K562 (cell line): ENCODE measurements around the gene ANO6. TPM values are rescaled to one million over a fixed set of nuclear protein-coding genes. Genes with fewer than 3 reads are reported as not detected.

Source experiments
- ATAC-seq: fragments of 200-7000 bp; cut with Tn5 transposase; 3 replicates; pipeline ENCODE4 v1.9.1; 2020; ENCODE audit warnings: moderate library complexity
- BruUV-seq: library from RNA; stranded (reverse); fragments of 400-500 nt; replicated peaks from 2 replicates; lab custom pipeline; 2021; lab: Mats Ljungman, UMichigan
- CTCF ChIA-PET: fragments of 300-600 bp; formaldehyde crosslinking; extraction: SDS; loops from one replicate; lab custom pipeline; 2021; ENCODE audit warnings: low intra/inter-chr PET ratio; lab: Yijun Ruan, JAX
- POLR2A ChIA-PET: fragments of 300-600, 350-650 bp; sonication (Branson Sonifier 250); formaldehyde crosslinking; extraction: SDS; loops from one replicate; lab custom pipeline; 2021; ENCODE audit warnings: antibody characterized with exemption, inconsistent platforms; lab: Yijun Ruan, JAX
- DNase-seq, 4 experiments: peaks; one replicate each; pipeline versions ENCODE4 v3.0.0 to v3.0.0-alpha.2; 2011 to 2018; ENCODE audit warnings: low spot score in 3 of 4, mixed read lengths in 3 of 4; ENCODE audit errors: extremely low read depth in 1 of 4
- FAIRE-seq: peaks from 2 replicates; lab custom pipeline; 2011; peaks lifted over from hg19 to GRCh38; lab: Jason Lieb, UNC
- H2AFZ ChIP-seq: 2 replicates; pipeline ENCODE4 v1.6.0; 2011; ENCODE audit warnings: low read depth, low read length, control low read depth, inconsistent platforms
- H3K27ac ChIP-seq: fragments of 200-600 bp; 3 replicates; pipeline ENCODE4 v1.8.0; 2011; ENCODE audit warnings: low read depth, mild to moderate bottlenecking, control low read depth, inconsistent platforms, low read length, moderate library complexity, mixed read lengths; ENCODE audit errors: extremely low read depth
- H3K27me3 ChIP-seq, 2 experiments: fragments of 300-600 bp in 1 of 2; 2 replicates in 1 of 2; 3 replicates in 1 of 2; pipeline versions ENCODE4 v1.6.0 to v1.8.0; 2011; ENCODE audit warnings: inconsistent platforms in 2 of 2, low read length in 2 of 2, mild to moderate bottlenecking in 1 of 2, mixed read lengths in 1 of 2, moderate library complexity in 1 of 2; ENCODE audit not compliant: control insufficient read depth in 2 of 2, insufficient read depth in 2 of 2
- H3K36me3 ChIP-seq: fragments of 300-600 bp; 3 replicates; pipeline ENCODE4 v1.8.0; 2011; ENCODE audit warnings: mild to moderate bottlenecking, low read length, inconsistent platforms; ENCODE audit not compliant: control insufficient read depth, insufficient read depth
- H3K4me1 ChIP-seq, 2 experiments: fragments of 200-600 bp in 1 of 2; replicated peaks in 1 of 2; 2 replicates in 1 of 2; 3 replicates in 1 of 2; pipeline versions ENCODE4 v1.5.1 to v1.8.0; 2011; ENCODE audit warnings: inconsistent platforms in 2 of 2, low read length in 2 of 2, mild to moderate bottlenecking in 1 of 2, mixed read lengths in 1 of 2, moderate library complexity in 1 of 2; ENCODE audit not compliant: control insufficient read depth in 2 of 2, insufficient read depth in 2 of 2
- H3K4me2 ChIP-seq: 2 replicates; pipeline ENCODE4 v1.6.1; 2011; ENCODE audit warnings: low read length, control low read depth, inconsistent platforms, mixed read lengths; ENCODE audit not compliant: insufficient read depth
- H3K4me3 ChIP-seq: fragments of 200-600 bp; sonication (generic), shearing (Covaris generic); 2 replicates; pipeline ENCODE4 v1.5.1; 2016; ENCODE audit warnings: control low read depth, inconsistent platforms
- H3K79me2 ChIP-seq: fragments of 200-600 bp; 3 replicates; pipeline ENCODE4 v1.8.0; 2011; ENCODE audit warnings: low read length, inconsistent platforms; ENCODE audit not compliant: control insufficient read depth, insufficient read depth
- H3K9ac ChIP-seq, 2 experiments: 2 replicates each; pipeline versions ENCODE4 v1.6.0 to v1.6.1; 2011; ENCODE audit warnings: low read depth in 2 of 2, low read length in 2 of 2, control low read depth in 1 of 2, inconsistent platforms in 1 of 2, mild to moderate bottlenecking in 1 of 2, mixed read lengths in 1 of 2; ENCODE audit not compliant: insufficient read depth in 1 of 2
- H3K9me1 ChIP-seq: one replicate; pipeline ENCODE4 v1.6.0; 2011; ENCODE audit warnings: inconsistent platforms, mild to moderate bottlenecking, low read length, moderate library complexity; ENCODE audit not compliant: control insufficient read depth, insufficient read depth
- H3K9me3 ChIP-seq: replicated peaks from 2 replicates; pipeline ENCODE4 v1.5.1; 2011; ENCODE audit warnings: low read depth, low read length, inconsistent platforms; ENCODE audit not compliant: control insufficient read depth, insufficient read depth
- H4K20me1 ChIP-seq: replicated peaks from 2 replicates; pipeline ENCODE4 v1.6.1; 2011; ENCODE audit warnings: low read length, inconsistent platforms, mixed read lengths; ENCODE audit not compliant: control insufficient read depth, insufficient read depth
- ATF3 ChIP-seq, 2 experiments: fragments of 450-650 bp in 1 of 2; sonication (generic) in 1 of 2; formaldehyde crosslinking in 1 of 2; IDR thresholded peaks in 1 of 2; conservative IDR thresholded peaks in 1 of 2; 2 replicates each; pipeline versions ENCODE4 v1.6.1 to v1.8.1; 2016 to 2023; ENCODE audit warnings: mild to moderate bottlenecking in 2 of 2, moderate library complexity in 2 of 2, inconsistent platforms in 1 of 2, missing genetic modification reagents in 1 of 2
- CUX1 ChIP-seq: fragments of 200-800 bp; sonication (Bioruptor generic); IDR thresholded peaks from 2 replicates; pipeline ENCODE4 v1.6.1; 2016; ENCODE audit warnings: missing genetic modification characterization, missing compliant biosample characterization
- whole genome bisulfite sequencing: fragments of 100-300 bp; shearing (Covaris generic); methylation state at CpG from one replicate; pipeline ENCODE4 v1.1.6; 2016; ENCODE audit warnings: low coverage, mixed read lengths; ENCODE audit not compliant: insufficient coverage; ENCODE audit errors: missing lambda C conversion rate; 5-methylcytosine and 5-hydroxymethylcytosine counted together
- in situ Hi-C: fragments of 300-500 bp; cut with MboI; formaldehyde crosslinking; loops from 4 replicates; pipeline ENCODE4 v1.15.0; 2018; ENCODE audit warnings: inconsistent platforms, mixed read lengths
- intact Hi-C: fragments of 100-400 bp; cut with micrococcal nuclease; formaldehyde crosslinking; loops from 2 replicates; pipeline ENCODE4 v1.14.2; 2022
- polyA plus RNA-seq, 8 experiments: library from polyadenylated mRNA; depleted of rRNA in 4 of 8; stranded (reverse) in 5 of 8; unstranded in 3 of 8; fragments of >200 nt; fragmentation: Nextera tagmentation in 2 of 8; fragmentation: Illumina TruSeq in 1 of 8; extraction: Ambion mirVana in 2 of 8; extraction: Trizol in 1 of 8; gene quantifications; 2 replicates each; pipeline versions ENCODE4 v1.2.1 to v1.2.3, GENCODE V29; 2011 to 2014; ENCODE audit warnings: inconsistent platforms in 1 of 8, missing spikeins in 1 of 8
- total RNA-seq, 7 experiments: library from RNA; depleted of rRNA in 6 of 7; stranded (reverse); fragments of >200 nt in 6 of 7; fragmentation: Illumina TruSeq in 2 of 7; extraction: Trizol in 2 of 7; gene quantifications; 2 replicates each; pipeline versions ENCODE4 v1.2.1 to v1.2.3, GENCODE V29; 2011 to 2021; ENCODE audit warnings: low replicate concordance in 1 of 7

The ANO6 gene
- total and polyA plus RNA-seq, 9 of the 15 experiments (the other 6 are each of a cell fraction or from before 2014, with no cell fraction given), result 3.5 to 24.7 (median 20.3) TPM

- intact Hi-C loops (no loop called here), in situ Hi-C loops (no loop called here)
- Histone ChIP-seq H3K9ac (no peak overlapping the region), H2AFZ (no peak overlapping the region), H3K27me3 (no peaks in the 10 kb centered on the region), H3K4me3 (no peak overlapping the region), H3K79me2 (no peaks in the 10 kb centered on the region), H3K36me3 (no peaks in the 10 kb centered on the region), H3K4me1 (peaks cover 0 to 8% of the 10 kb centered on the region in 2 experiments; a peak in 2 of 5 replicates), H3K4me2 (no peak overlapping the region), H4K20me1 (no peaks in the 10 kb centered on the region), H3K27ac (no peak overlapping the region), H3K9me3 (no peaks in the 10 kb centered on the region), H3K9me1 (no peaks in the 10 kb centered on the region)
- TF ChIP-seq CUX1 (CRISPR knock-in tag) (no peak), ATF3 (IDR thresholded peaks at IDR 0.05) (peak; percentile 37; the same call in 1 of the 2 replicates), ATF3 (CRISPR knock-in tag; conservative IDR thresholded peaks at IDR 0.05) (no peak)
- DNase-seq (no peak), FAIRE-seq (no peak), ATAC-seq (no peak)
- ChIA-PET POLR2A (interaction anchor here (0.6 to 2.4 kb wide), 2 partner anchors 12 to 121 kb away, joined by 3 to 5 read pairs; no protein-coding TSS in a partner anchor), CTCF (no interaction called here)
- 67% methylated on average over 1 of the region's 1 CpG for WGBS
- BruUV-seq, result no TSS peak
These were observed 24.7 kb upstream of the ANO6 start for GRCh38 chr12:45191239-45191638.
